Pancreas (tissue), 10 donors: ENCODE data around the gene KANTR. TPM values are rescaled to one million over a fixed set of nuclear protein-coding genes. Genes with fewer than 3 reads are reported as not detected.

Experiments
- ATAC-seq, 4 donors: fragments of 200-7000 bp; cut with Tn5 transposase; one replicate each; pipeline versions ENCODE4 v1.8.0 to v1.9.1; 2020; ENCODE audit warnings: mild to moderate bottlenecking in 4 of 4, moderate library complexity in 4 of 4
- DNase-seq, 6 donors: peaks; one replicate each; pipeline ENCODE4 v3.0.0-alpha.2; 2020
- FAIRE-seq: peaks from 2 replicates; lab custom pipeline; 2012; peaks lifted over from hg19 to GRCh38; lab: Jason Lieb, UNC
- H3K27ac ChIP-seq, 4 donors: fragments of 200-600 bp; sonication (generic); 1 replicate in 3 of 4; 2 replicates in 1 of 4; pipeline versions ENCODE4 v1.5.0 to v1.8.0; 2020
- H3K27me3 ChIP-seq, 4 donors: fragments of 200-600 bp; one replicate each; pipeline ENCODE4 v1.8.0; 2021
- H3K36me3 ChIP-seq, 3 donors: fragments of 200-600 bp; sonication (generic) in 1 of 3; one replicate each; pipeline versions ENCODE4 v1.5.0 to v1.8.0; 2020 to 2021
- H3K4me1 ChIP-seq, 3 donors: fragments of 200-600 bp; one replicate each; pipeline ENCODE4 v1.8.0; 2021
- H3K4me3 ChIP-seq, 4 donors: fragments of 200-600 bp; sonication (generic) in 2 of 4; one replicate each; pipeline versions ENCODE4 v1.5.0 to v1.8.0; 2020 to 2021
- H3K9me3 ChIP-seq, 4 donors: fragments of 200-600 bp; one replicate each; pipeline ENCODE4 v1.8.0; 2021
- CTCF ChIP-seq, 4 donors: fragments of 200-600 bp; sonication (generic) in 3 of 4; IDR thresholded peaks; one replicate each; pipeline versions ENCODE4 v1.5.0 to v1.8.0; 2021; ENCODE audit warnings: antibody characterized with exemption in 4 of 4
- WGBS, 2 donors: extraction: QIAGEN DNeasy Blood & Tissue Kit; methylation state at CpG; one replicate each; pipeline ENCODE4 v1.1.7; 2013; 5-methylcytosine and 5-hydroxymethylcytosine counted together
- intact Hi-C, 3 donors: fragments of 100-400 bp; cut with DNase I; formaldehyde crosslinking; loops; one replicate each; pipeline versions ENCODE4 v1.11.1 to v1.14.2; 2022
- polyA plus RNA-seq, 2 donors: library from polyadenylated mRNA; stranded (reverse); fragments of 200-250 nt; gene quantifications; one replicate each; pipeline ENCODE4 v1.2.3, GENCODE V29; 2013
- total RNA-seq, 6 donors: library from RNA; stranded (reverse); fragmentation: NEBNext Ultra II Directional in 4 of 6; extraction: Animal tissue kit (Norgen Biotek cat#: 25700) in 4 of 6; gene quantifications; one replicate each; pipeline versions ENCODE4 v1.2.1 to v1.2.4, GENCODE V29; 2021 to 2023
- donor health status: healthy with polysubstance abuse.
- donor health status: DM: no; HTN: no; CAD: no; lungs with moderate emphysema.
- donor health status: DM: no; HTN: no; CAD: no.
- donor health status: control.
- donor health status: control.
- donor health status: Bipolar disorder and iron deficiency.
- donor health status: DM: yes; HTN: yes; CAD: no.
- donor health status: DM: no; HTN: no; CAD: no.
- donor health status: DM: no; HTN: no; CAD: no.
- donor health status: DM: yes; HTN: yes; CAD: no.

The KANTR gene
- total and polyA plus RNA-seq, 8 donors, result 2.4 to 10.8 (median 5.2) TPM

- peak overlapping the region in 2 of 4 donors; percentile 49 to 62 for H3K4me3 ChIP-seq
- peak overlapping the region; percentile 69 to 86 (median 82) for H3K27ac ChIP-seq
- no peaks in the 10 kb centered on the region for H3K36me3 ChIP-seq
- DNase-seq (peak; percentile 76 to 88 (median 82)), FAIRE-seq (peak; percentile 91), ATAC-seq (peak; percentile 70 to 82 (median 74))
- H3K4me1 ChIP-seq, result no peaks in the 10 kb centered on the region
- peak in 2 of 4 donors; percentile 15 for TF ChIP-seq CTCF (IDR thresholded peaks at IDR 0.05)
- peaks cover 0 to 5% (median 0%) of the 10 kb centered on the region in 4 donors for H3K27me3 ChIP-seq
- intact Hi-C loops, result no loop called here
- H3K9me3 ChIP-seq, result no peaks in the 10 kb centered on the region
- 1 to 24% methylated on average over 16 of the region's 16 CpGs for WGBS, 2 donors
Measured at GRCh38 chrX:53093177-53093655, 726 bp upstream of the KANTR start.

GRCh38 chrX:53094582-53094905 is 602 bp downstream of the KANTR start:
- H3K27me3 ChIP-seq, result no peaks in the 10 kb centered on the region
- no peak for FAIRE-seq
- peak overlapping the region; percentile 69 to 86 (median 82) for H3K27ac ChIP-seq
- DNase-seq, result no peak
- no peaks in the 10 kb centered on the region for H3K9me3 ChIP-seq
- H3K4me1 ChIP-seq, result no peaks in the 10 kb centered on the region
- 0 to 34% methylated on average over 5 of the region's 5 CpGs for WGBS, 2 donors
- H3K4me3 ChIP-seq, result peak overlapping the region; percentile 24 to 62 (median 38)
- intact Hi-C loops, result no loop called here
- no peak for TF ChIP-seq CTCF (IDR thresholded peaks at IDR 0.05)
- ATAC-seq, result no peak
- no peaks in the 10 kb centered on the region for H3K36me3 ChIP-seq

GRCh38 chrX:53095796-53096195 is 1.9 kb downstream of the KANTR start:
- H3K27me3 ChIP-seq, result no peaks in the 10 kb centered on the region
- no peak for ATAC-seq
- H3K9me3 ChIP-seq, result no peaks in the 10 kb centered on the region
- no peak for TF ChIP-seq CTCF (IDR thresholded peaks at IDR 0.05)
- intact Hi-C loops, result no loop called here
- no peak overlapping the region for H3K4me3 ChIP-seq
- H3K4me1 ChIP-seq, result no peaks in the 10 kb centered on the region
- WGBS, 2 donors, result 74 to 76% methylated on average over 3 of the region's 3 CpGs
- no peaks in the 10 kb centered on the region for H3K36me3 ChIP-seq
- no peak for FAIRE-seq
- DNase-seq, result no peak
- H3K27ac ChIP-seq, result no peak overlapping the region

GRCh38 chrX:53114864-53115549 is 21.1 kb downstream of the KANTR start:
- Histone ChIP-seq H3K4me1 (no peaks in the 10 kb centered on the region), H3K4me3 (no peak overlapping the region), H3K9me3 (no peaks in the 10 kb centered on the region), H3K27me3 (no peaks in the 10 kb centered on the region), H3K36me3 (no peaks in the 10 kb centered on the region), H3K27ac (no peak overlapping the region)
- FAIRE-seq, result no peak
- DNase-seq, result peak in 1 of 6 donors; percentile 67
- intact Hi-C loops, result no loop called here
- TF ChIP-seq CTCF (IDR thresholded peaks at IDR 0.05), result no peak
- 89 to 98% methylated on average over 5 to 6 of the region's 6 CpGs for WGBS, 2 donors
- ATAC-seq, result no peak

- ATAC-seq, result no peak
- Histone ChIP-seq H3K36me3 (no peaks in the 10 kb centered on the region), H3K27ac (no peak overlapping the region), H3K4me1 (no peaks in the 10 kb centered on the region), H3K27me3 (no peaks in the 10 kb centered on the region), H3K4me3 (no peak overlapping the region), H3K9me3 (no peaks in the 10 kb centered on the region)
- DNase-seq, result no peak
- FAIRE-seq, result no peak
- no peak for TF ChIP-seq CTCF (IDR thresholded peaks at IDR 0.05)
- intact Hi-C loops, result no loop called here
- WGBS, 2 donors, result 83 to 96% methylated on average over 2 of the region's 2 CpGs
Measured at GRCh38 chrX:53115550-53115874, 21.6 kb downstream of the KANTR start.
